Measurements from ENCODE around the gene DOLPP1.

The DOLPP1 gene

GRCh38 chr9:129107651-129108050 is 26.7 kb downstream of the DOLPP1 start:
- H2AFZ ChIP-seq (ENCODE audit: low read depth) = no peak overlapping the region
- peaks cover 6% of the 10 kb centered on the region; the same call in 1 of the 2 replicates for H3K79me2 ChIP-seq (ENCODE audit: insufficient read depth, low read depth)
- H3K27ac ChIP-seq = no peak overlapping the region
- no peaks in the 10 kb centered on the region; the same call in 1 of the 2 replicates for H3K27me3 ChIP-seq (ENCODE audit: insufficient read depth, low read depth)
- H3K36me3 ChIP-seq (ENCODE audit: insufficient read depth) = no peaks in the 10 kb centered on the region
- H3K4me3 ChIP-seq (IDR thresholded peaks at IDR 0.05; ENCODE audit: insufficient read depth, low read depth, low read length) = no peak overlapping the region
- no peak for TF ChIP-seq CTCF (conservative IDR thresholded peaks at IDR 0.05; ENCODE audit: low read depth, low read length)
- H3K4me2 ChIP-seq = no peak overlapping the region
- H4K20me1 ChIP-seq (ENCODE audit: insufficient read depth) = no peaks in the 10 kb centered on the region
- no peak overlapping the region for H3K9ac ChIP-seq
- peaks cover 5% of the 10 kb centered on the region for H3K4me1 ChIP-seq (ENCODE audit: low read depth, poor library complexity, severe bottlenecking)

GRCh38 chr9:129108083-129108804 is 27.3 kb downstream of the DOLPP1 start:
- Histone ChIP-seq H3K4me1 (ENCODE audit: low read depth, poor library complexity, severe bottlenecking) (peaks cover 6% of the 10 kb centered on the region), H3K79me2 (ENCODE audit: insufficient read depth, low read depth) (peaks cover 12% of the 10 kb centered on the region; the same call in 1 of the 2 replicates), H3K4me3 (IDR thresholded peaks at IDR 0.05; ENCODE audit: insufficient read depth, low read depth, low read length) (no peak overlapping the region), H3K9ac (no peak overlapping the region), H3K27me3 (ENCODE audit: insufficient read depth, low read depth) (no peaks in the 10 kb centered on the region; the same call in 1 of the 2 replicates), H3K4me2 (no peak overlapping the region), H3K27ac (no peak overlapping the region), H3K36me3 (ENCODE audit: insufficient read depth) (no peaks in the 10 kb centered on the region), H4K20me1 (ENCODE audit: insufficient read depth) (no peaks in the 10 kb centered on the region), H2AFZ (ENCODE audit: low read depth) (no peak overlapping the region)
- no peak for TF ChIP-seq CTCF (conservative IDR thresholded peaks at IDR 0.05; ENCODE audit: low read depth, low read length)

GRCh38 chr9:129108805-129109536 is 28.1 kb downstream of the DOLPP1 start:
- H3K4me3 ChIP-seq (IDR thresholded peaks at IDR 0.05; ENCODE audit: insufficient read depth, low read depth, low read length) = no peak overlapping the region
- no peak for TF ChIP-seq CTCF (conservative IDR thresholded peaks at IDR 0.05; ENCODE audit: low read depth, low read length)
- no peak overlapping the region for H3K27ac ChIP-seq
- no peaks in the 10 kb centered on the region; the same call in 1 of the 2 replicates for H3K27me3 ChIP-seq (ENCODE audit: insufficient read depth, low read depth)
- H3K79me2 ChIP-seq (ENCODE audit: insufficient read depth, low read depth) = peaks cover 17% of the 10 kb centered on the region; the same call in 1 of the 2 replicates
- H3K36me3 ChIP-seq (ENCODE audit: insufficient read depth) = no peaks in the 10 kb centered on the region
- peaks cover 6% of the 10 kb centered on the region for H3K4me1 ChIP-seq (ENCODE audit: low read depth, poor library complexity, severe bottlenecking)
- no peak overlapping the region for H3K9ac ChIP-seq
- no peak overlapping the region for H2AFZ ChIP-seq (ENCODE audit: low read depth)
- no peak overlapping the region for H3K4me2 ChIP-seq
- H4K20me1 ChIP-seq (ENCODE audit: insufficient read depth) = no peaks in the 10 kb centered on the region

- Histone ChIP-seq H2AFZ (ENCODE audit: low read depth) (no peak overlapping the region), H3K79me2 (ENCODE audit: insufficient read depth, low read depth) (peaks cover 17% of the 10 kb centered on the region; the same call in 1 of the 2 replicates), H3K27ac (no peak overlapping the region), H4K20me1 (ENCODE audit: insufficient read depth) (no peaks in the 10 kb centered on the region), H3K4me3 (IDR thresholded peaks at IDR 0.05; ENCODE audit: insufficient read depth, low read depth, low read length) (no peak overlapping the region), H3K4me1 (ENCODE audit: low read depth, poor library complexity, severe bottlenecking) (peaks cover 6% of the 10 kb centered on the region), H3K27me3 (ENCODE audit: insufficient read depth, low read depth) (no peaks in the 10 kb centered on the region; the same call in 1 of the 2 replicates), H3K36me3 (ENCODE audit: insufficient read depth) (no peaks in the 10 kb centered on the region), H3K4me2 (no peak overlapping the region), H3K9ac (no peak overlapping the region)
- TF ChIP-seq CTCF (conservative IDR thresholded peaks at IDR 0.05; ENCODE audit: low read depth, low read length) = no peak
Measured at GRCh38 chr9:129109537-129109903, 28.6 kb downstream of the DOLPP1 start.

All from KMS-11 (cell line).